Liver (tissue), 9 donors: ENCODE measurements around the gene GPR4. TPM values are rescaled to one million over a fixed set of nuclear protein-coding genes. Genes with fewer than 3 reads are reported as not detected.
A peak's percentile ranks its signal among the peaks of the same experiment; 100 is the strongest.

Experiments used
- DNase-seq: peaks from one replicate; pipeline ENCODE4 v3.0.0-alpha.2; 2017; ENCODE audit warnings: low spot score
- H3K27ac ChIP-seq, 2 donors: one replicate each; pipeline ENCODE4 v1.7.0; 2013; ENCODE audit warnings: inconsistent platforms in 2 of 2, low read length in 2 of 2, control low read depth in 1 of 2, low read depth in 1 of 2, mild to moderate bottlenecking in 1 of 2
- H3K27me3 ChIP-seq, 4 donors: one replicate each; pipeline versions ENCODE4 v1.6.1 to v1.7.0; 2013; ENCODE audit warnings: low read length in 3 of 4, inconsistent platforms in 1 of 4, mild to moderate bottlenecking in 1 of 4, moderate library complexity in 1 of 4; ENCODE audit not compliant: control insufficient read depth in 4 of 4, insufficient read depth in 4 of 4
- H3K36me3 ChIP-seq, 4 donors: one replicate each; pipeline versions ENCODE4 v1.6.1 to v1.7.0; 2013; ENCODE audit warnings: low read length in 3 of 4, mild to moderate bottlenecking in 3 of 4, low read depth in 1 of 4, moderate library complexity in 1 of 4; ENCODE audit not compliant: control insufficient read depth in 4 of 4, insufficient read depth in 3 of 4
- H3K4me1 ChIP-seq, 4 donors: one replicate each; pipeline versions ENCODE4 v1.6.1 to v1.7.0; 2013; ENCODE audit warnings: low read length in 3 of 4, mild to moderate bottlenecking in 3 of 4, moderate library complexity in 1 of 4; ENCODE audit not compliant: control insufficient read depth in 4 of 4, insufficient read depth in 4 of 4
- H3K4me3 ChIP-seq, 3 donors: one replicate each; pipeline versions ENCODE4 v1.6.1 to v1.7.0; 2013; ENCODE audit warnings: low read length in 3 of 3, control low read depth in 1 of 3, low read depth in 1 of 3, mild to moderate bottlenecking in 1 of 3
- H3K9ac ChIP-seq, 2 donors: one replicate each; pipeline ENCODE4 v1.7.0; 2013; ENCODE audit warnings: low read length in 2 of 2, mild to moderate bottlenecking in 2 of 2, moderate library complexity in 2 of 2, control low read depth in 1 of 2, low read depth in 1 of 2
- H3K9me3 ChIP-seq, 4 donors: one replicate each; pipeline versions ENCODE4 v1.6.1 to v1.7.0; 2013; ENCODE audit warnings: low read length in 3 of 4; ENCODE audit not compliant: control insufficient read depth in 4 of 4
- ATF3 ChIP-seq: IDR thresholded peaks from 2 replicates; pipeline ENCODE4 v1.6.1; 2016; ENCODE audit warnings: antibody characterized with exemption
- CTCF ChIP-seq: fragments of 150-350 bp; IDR thresholded peaks from 2 replicates; pipeline ENCODE4 v1.5.1; 2017; ENCODE audit warnings: improper control_type of control experiment, low read depth, low read length; ENCODE audit not compliant: missing input control
- EGR1 ChIP-seq, 2 donors: IDR thresholded peaks; 2 replicates each; pipeline ENCODE4 v1.6.1; 2016 to 2018; ENCODE audit warnings: antibody characterized with exemption in 2 of 2, low read depth in 2 of 2
- FOXA1 ChIP-seq: IDR thresholded peaks from 2 replicates; pipeline ENCODE4 v1.6.1; 2016; ENCODE audit warnings: antibody characterized with exemption
- FOXA2 ChIP-seq: IDR thresholded peaks from 2 replicates; pipeline ENCODE4 v1.6.1; 2016; ENCODE audit warnings: antibody characterized with exemption
- GABPA ChIP-seq, 2 donors: IDR thresholded peaks in 1 of 2; conservative IDR thresholded peaks in 1 of 2; 2 replicates each; pipeline ENCODE4 v1.6.1; 2016; ENCODE audit warnings: antibody characterized with exemption in 2 of 2, mild to moderate bottlenecking in 1 of 2, moderate library complexity in 1 of 2
- HNF4A ChIP-seq, 2 donors: conservative IDR thresholded peaks; 2 replicates each; pipeline ENCODE4 v1.6.1; 2016; ENCODE audit warnings: antibody characterized with exemption in 2 of 2, mild to moderate bottlenecking in 2 of 2
- HNF4G ChIP-seq: IDR thresholded peaks from 2 replicates; pipeline ENCODE4 v1.6.1; 2016; ENCODE audit warnings: antibody characterized with exemption
- JUND ChIP-seq, 2 donors: IDR thresholded peaks; 2 replicates each; pipeline ENCODE4 v1.6.1; 2016; ENCODE audit warnings: antibody characterized with exemption in 2 of 2
- MAX ChIP-seq: IDR thresholded peaks from 2 replicates; pipeline ENCODE4 v1.6.1; 2016; ENCODE audit warnings: antibody characterized with exemption
- NR2F2 ChIP-seq: IDR thresholded peaks from 2 replicates; pipeline ENCODE4 v1.6.1; 2016; ENCODE audit warnings: antibody characterized with exemption
- RAD21 ChIP-seq, 2 donors: IDR thresholded peaks; 2 replicates each; pipeline ENCODE4 v1.6.1; 2016; ENCODE audit warnings: antibody characterized with exemption in 2 of 2, mild to moderate bottlenecking in 2 of 2
- REST ChIP-seq: IDR thresholded peaks from 2 replicates; pipeline ENCODE4 v1.6.1; 2016; ENCODE audit warnings: antibody characterized with exemption, mild to moderate bottlenecking
- RXRA ChIP-seq, 2 donors: IDR thresholded peaks; 2 replicates each; pipeline ENCODE4 v1.6.1; 2017 to 2018; ENCODE audit warnings: antibody characterized with exemption in 2 of 2, mild to moderate bottlenecking in 1 of 2
- SP1 ChIP-seq: IDR thresholded peaks from 2 replicates; pipeline ENCODE4 v1.6.1; 2018; ENCODE audit warnings: antibody characterized with exemption, mild to moderate bottlenecking
- TAF1 ChIP-seq: conservative IDR thresholded peaks from 2 replicates; pipeline ENCODE4 v1.6.1; 2016; ENCODE audit warnings: antibody characterized with exemption, mild to moderate bottlenecking
- YY1 ChIP-seq: IDR thresholded peaks from 2 replicates; pipeline ENCODE4 v1.6.1; 2016; ENCODE audit warnings: antibody characterized with exemption, mild to moderate bottlenecking
- ZBTB33 ChIP-seq: IDR thresholded peaks from 2 replicates; pipeline ENCODE4 v1.6.1; 2016; ENCODE audit warnings: antibody characterized with exemption
- WGBS: extraction: QIAGEN DNeasy Blood & Tissue Kit; methylation state at CpG from one replicate; pipeline ENCODE4 v1.1.7; 2013; 5-methylcytosine and 5-hydroxymethylcytosine counted together
- polyA plus RNA-seq, 2 donors: library from polyadenylated mRNA; stranded (reverse) in 1 of 2; unstranded in 1 of 2; fragments of 200-250 nt in 1 of 2; fragments of >200 nt in 1 of 2; fragmentation: Nextera tagmentation in 1 of 2; extraction: Ambion mirVana in 1 of 2; gene quantifications; one replicate each; pipeline versions ENCODE4 v1.2.1 to v1.2.3, GENCODE V29; 2013 to 2015
- total RNA-seq, 2 donors: library from RNA; depleted of rRNA; stranded (reverse); fragments of >200 nt; gene quantifications; one replicate each; pipeline ENCODE4 v1.2.3, GENCODE V29; 2014
- donor health status: healthy.
- donor health status: healthy.
- donor health status: healthy.
- donor health status: healthy.
- donor health status: healthy.

GPR4 gene
- total and polyA plus RNA-seq, 4 donors, result 0.37 to 1.9 (median 0.97) TPM

GRCh38 chr19:45592366-45592765 is 9.6 kb downstream of the GPR4 start:
- TF ChIP-seq REST (no peak), GABPA (IDR thresholded peaks at IDR 0.05 in 1 of 2, conservative IDR thresholded peaks at IDR 0.05 in 1 of 2) (no peak), FOXA2 (no peak)
- WGBS, result 52% methylated on average over 4 of the region's 4 CpGs
- H3K9ac ChIP-seq, result no peak overlapping the region
- no peak for DNase-seq
- no peaks in the 10 kb centered on the region for H3K4me1 ChIP-seq
- peaks cover 0 to 5% (median 0%) of the 10 kb centered on the region in 4 donors for H3K27me3 ChIP-seq
- peak overlapping the region in 1 of 2 donors; percentile 25 for H3K27ac ChIP-seq
- H3K36me3 ChIP-seq, result no peaks in the 10 kb centered on the region
- H3K9me3 ChIP-seq, result no peaks in the 10 kb centered on the region
- H3K4me3 ChIP-seq, result no peak overlapping the region

- TF ChIP-seq RXRA (IDR thresholded peaks at IDR 0.05) (no peak), CTCF (no peak), ATF3 (no peak), FOXA1 (no peak), RAD21 (IDR thresholded peaks at IDR 0.05) (no peak), SP1 (no peak), YY1 (no peak), FOXA2 (no peak), GABPA (IDR thresholded peaks at IDR 0.05 in 1 of 2, conservative IDR thresholded peaks at IDR 0.05 in 1 of 2) (no peak), MAX (no peak), NR2F2 (no peak), HNF4G (no peak), ZBTB33 (no peak), JUND (IDR thresholded peaks at IDR 0.05) (no peak), TAF1 (no peak), EGR1 (IDR thresholded peaks at IDR 0.05; ENCODE audit: low read depth in 2 of 2) (no peak), HNF4A (conservative IDR thresholded peaks at IDR 0.05) (no peak)
- no peaks in the 10 kb centered on the region for H3K36me3 ChIP-seq
- H3K27me3 ChIP-seq, result peaks cover 0 to 5% (median 0%) of the 10 kb centered on the region in 4 donors
- H3K4me1 ChIP-seq, result no peaks in the 10 kb centered on the region
- no peak overlapping the region for H3K9ac ChIP-seq
- DNase-seq, result no peak
- no peaks in the 10 kb centered on the region for H3K9me3 ChIP-seq
- H3K4me3 ChIP-seq, result no peak overlapping the region
- H3K27ac ChIP-seq, result peak overlapping the region in 1 of 2 donors; percentile 25
- WGBS, result 90% methylated on average over 21 of the region's 21 CpGs
Observed at GRCh38 chr19:45591638-45592005, 10.4 kb downstream of the GPR4 start.
